ENCODE data around the gene LRRC36. TPM values are rescaled to one million over a fixed set of nuclear protein-coding genes. Genes with fewer than 3 reads are reported as not detected.

LRRC36 gene
- total RNA-seq, 2 experiments from 2014 or later: 0.81 to 0.90 TPM

DNA sequence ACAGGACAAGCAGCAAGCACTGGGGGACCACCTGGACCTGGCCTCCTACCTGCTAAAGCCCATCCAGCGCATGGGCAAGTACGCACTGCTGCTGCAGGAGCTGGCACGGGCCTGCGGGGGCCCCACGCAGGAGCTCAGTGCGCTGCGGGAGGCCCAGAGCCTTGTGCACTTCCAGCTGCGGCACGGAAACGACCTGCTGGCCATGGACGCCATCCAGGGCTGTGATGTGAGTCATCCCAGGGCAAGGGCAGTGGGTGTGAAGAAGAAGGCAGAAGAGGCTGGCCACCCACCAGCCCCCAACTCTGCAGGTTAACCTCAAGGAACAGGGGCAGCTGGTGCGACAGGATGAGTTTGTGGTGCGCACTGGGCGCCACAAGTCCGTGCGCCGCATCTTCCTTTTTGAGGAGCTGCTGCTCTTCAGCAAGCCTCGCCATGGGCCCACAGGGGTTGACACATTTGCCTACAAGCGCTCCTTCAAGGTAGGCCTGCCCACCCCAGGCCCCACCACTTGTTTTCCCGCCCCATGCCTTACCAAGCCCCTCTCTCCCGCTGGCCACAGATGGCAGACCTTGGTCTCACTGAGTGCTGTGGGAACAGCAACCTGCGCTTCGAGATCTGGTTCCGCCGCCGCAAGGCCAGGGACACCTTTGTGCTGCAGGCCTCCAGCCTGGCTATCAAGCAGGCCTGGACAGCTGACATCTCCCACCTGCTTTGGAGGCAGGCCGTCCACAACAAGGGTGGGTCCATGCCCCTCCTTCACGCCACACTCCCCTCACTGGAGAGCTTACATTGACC lies 40.0 kb upstream of the LRRC36 start:
- Mint-ChIP-seq H3K4me3 (no peak overlapping the region), H3K36me3 (ENCODE audit: low read depth) (no peaks in the 10 kb centered on the region), H3K4me1 (ENCODE audit: low read depth) (peaks cover 10% of the 10 kb centered on the region), H3K27me3 (no peaks in the 10 kb centered on the region), H3K27ac (no peak overlapping the region), H3K9me3 (no peaks in the 10 kb centered on the region)
- ChIA-PET CTCF (interaction anchor here (1.6 to 1.9 kb wide), 2 partner anchors 107 to 142 kb away, joined by 5 to 6 read pairs; partner anchors contain the start of gene TPPP3), POLR2A (interaction anchor here (1.3 kb wide), 1 partner anchor 16 kb away, joined by 4 read pairs; no protein-coding TSS in a partner anchor)
- DNase-seq: no peak
- TF ChIP-seq, protein P1, sequence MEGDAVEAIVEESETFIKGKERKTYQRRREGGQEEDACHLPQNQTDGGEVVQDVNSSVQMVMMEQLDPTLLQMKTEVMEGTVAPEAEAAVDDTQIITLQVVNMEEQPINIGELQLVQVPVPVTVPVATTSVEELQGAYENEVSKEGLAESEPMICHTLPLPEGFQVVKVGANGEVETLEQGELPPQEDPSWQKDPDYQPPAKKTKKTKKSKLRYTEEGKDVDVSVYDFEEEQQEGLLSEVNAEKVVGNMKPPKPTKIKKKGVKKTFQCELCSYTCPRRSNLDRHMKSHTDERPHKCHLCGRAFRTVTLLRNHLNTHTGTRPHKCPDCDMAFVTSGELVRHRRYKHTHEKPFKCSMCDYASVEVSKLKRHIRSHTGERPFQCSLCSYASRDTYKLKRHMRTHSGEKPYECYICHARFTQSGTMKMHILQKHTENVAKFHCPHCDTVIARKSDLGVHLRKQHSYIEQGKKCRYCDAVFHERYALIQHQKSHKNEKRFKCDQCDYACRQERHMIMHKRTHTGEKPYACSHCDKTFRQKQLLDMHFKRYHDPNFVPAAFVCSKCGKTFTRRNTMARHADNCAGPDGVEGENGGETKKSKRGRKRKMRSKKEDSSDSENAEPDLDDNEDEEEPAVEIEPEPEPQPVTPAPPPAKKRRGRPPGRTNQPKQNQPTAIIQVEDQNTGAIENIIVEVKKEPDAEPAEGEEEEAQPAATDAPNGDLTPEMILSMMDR (IDR thresholded peaks at IDR 0.05): no peak
- intact Hi-C loops (cut with micrococcal nuclease): no loop called here
- no peak for ATAC-seq

DNA sequence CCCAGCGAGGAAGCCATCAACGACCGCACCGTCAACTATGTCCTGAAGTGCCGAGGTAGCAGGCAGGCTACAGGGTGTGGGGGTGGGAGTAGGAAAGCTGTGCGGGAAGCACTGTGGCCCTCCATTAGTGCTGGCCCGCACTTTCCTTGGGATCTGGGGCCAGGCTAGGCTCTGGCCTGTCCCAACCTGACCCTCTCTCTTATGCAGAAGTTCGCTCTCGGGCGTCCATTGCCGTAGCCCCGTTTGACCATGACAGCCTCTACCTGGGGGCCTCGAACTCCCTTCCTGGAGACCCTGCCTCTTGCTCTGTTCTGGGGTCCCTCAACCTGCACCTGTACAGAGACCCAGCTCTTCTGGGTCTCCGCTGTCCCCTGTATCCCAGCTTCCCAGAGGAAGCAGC lies 38.7 kb upstream of the LRRC36 start:
- H3K9me3 Mint-ChIP-seq: no peaks in the 10 kb centered on the region
- TF ChIP-seq, protein P1 (IDR thresholded peaks at IDR 0.05): no peak
- ATAC-seq (no peak), DNase-seq (no peak)
- no peak overlapping the region for H3K27ac Mint-ChIP-seq
- peaks cover 10% of the 10 kb centered on the region for H3K4me1 Mint-ChIP-seq (ENCODE audit: low read depth)
- ChIA-PET POLR2A (interaction anchor here (0.8 to 2.5 kb wide), 2 partner anchors 9 to 39 kb away, joined by 4 to 8 read pairs; partner anchors contain the start of gene SLC9A5), CTCF (interaction anchor here (0.8 to 1.1 kb wide), 2 partner anchors 24 to 39 kb away, joined by 3 to 4 read pairs; partner anchors contain the start of genes KCTD19 and LRRC36)
- H3K27me3 Mint-ChIP-seq: no peaks in the 10 kb centered on the region
- intact Hi-C loops (cut with micrococcal nuclease): no loop called here
- H3K36me3 Mint-ChIP-seq (ENCODE audit: low read depth): no peaks in the 10 kb centered on the region
- no peak overlapping the region for H3K4me3 Mint-ChIP-seq

DNA sequence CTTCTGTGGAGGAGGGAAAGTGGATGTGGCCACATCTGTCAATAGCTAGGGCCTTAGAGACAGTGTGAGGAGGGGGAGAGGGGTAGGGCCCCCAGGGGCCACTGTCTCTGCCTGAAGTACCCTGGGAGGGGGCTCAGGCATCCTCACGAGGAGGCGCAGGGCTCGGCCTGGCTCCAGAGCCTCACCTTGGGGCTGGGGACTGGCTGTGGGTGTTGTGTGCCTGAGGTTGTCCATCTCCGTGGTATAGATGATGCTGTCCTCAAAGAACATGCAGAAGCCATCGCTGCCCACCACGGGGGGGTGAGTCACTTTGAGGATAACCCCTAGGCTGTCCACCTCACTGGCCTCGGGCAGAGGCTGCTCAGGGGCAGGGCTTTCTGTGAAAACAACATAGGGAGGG lies 35.2 kb upstream of the LRRC36 start:
- Mint-ChIP-seq H3K4me1 (ENCODE audit: low read depth) (peaks cover 10% of the 10 kb centered on the region), H3K4me3 (no peak overlapping the region), H3K9me3 (no peaks in the 10 kb centered on the region), H3K27me3 (no peaks in the 10 kb centered on the region), H3K27ac (no peak overlapping the region), H3K36me3 (ENCODE audit: low read depth) (no peaks in the 10 kb centered on the region)
- POLR2A ChIA-PET: no interaction called here
- intact Hi-C loops (cut with micrococcal nuclease): no loop called here
- DNase-seq (no peak), ATAC-seq (no peak)
- CTCF ChIA-PET: no interaction called here
- TF ChIP-seq, protein P1 (IDR thresholded peaks at IDR 0.05): no peak

DNA sequence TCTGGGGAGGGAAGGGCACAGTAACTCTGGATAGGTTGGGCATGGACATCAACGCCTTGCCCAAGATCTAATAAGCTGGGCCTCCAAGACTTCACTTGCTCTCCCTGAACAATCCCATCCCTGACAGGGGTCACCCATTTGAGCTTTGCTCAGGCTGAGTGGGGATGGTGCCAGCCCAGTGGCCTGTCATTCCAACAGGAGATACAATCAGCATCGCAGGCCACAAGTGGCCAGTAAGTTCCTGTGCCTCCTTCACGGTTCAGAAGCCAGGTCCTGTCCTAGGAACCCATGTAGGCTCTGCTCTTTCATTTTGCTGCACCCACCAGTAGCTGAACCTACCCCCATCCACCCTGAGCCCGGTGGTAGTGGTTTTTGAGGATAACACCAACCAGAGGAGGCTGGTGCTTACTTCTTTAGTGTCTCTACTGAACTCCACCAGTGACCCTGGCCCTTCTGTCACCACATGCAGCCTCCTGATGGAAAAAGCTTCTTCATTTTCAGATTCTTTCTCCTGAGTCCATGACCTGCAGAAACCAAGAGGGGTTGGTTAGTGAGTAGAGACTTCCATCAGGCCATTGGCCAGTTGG lies 32.4 kb upstream of the LRRC36 start:
- H3K36me3 Mint-ChIP-seq (ENCODE audit: low read depth): no peaks in the 10 kb centered on the region
- CTCF ChIA-PET: interaction anchor here (0.9 kb wide), 1 partner anchor 16 kb away, joined by 3 read pairs; no protein-coding TSS in a partner anchor
- no peaks in the 10 kb centered on the region for H3K9me3 Mint-ChIP-seq
- peaks cover 10% of the 10 kb centered on the region for H3K4me1 Mint-ChIP-seq (ENCODE audit: low read depth)
- intact Hi-C loops (cut with micrococcal nuclease): no loop called here
- no peak overlapping the region for H3K4me3 Mint-ChIP-seq
- H3K27ac Mint-ChIP-seq: no peak overlapping the region
- no peak for DNase-seq
- POLR2A ChIA-PET: no interaction called here
- no peaks in the 10 kb centered on the region for H3K27me3 Mint-ChIP-seq
- no peak for ATAC-seq
- TF ChIP-seq, protein P1 (IDR thresholded peaks at IDR 0.05): no peak

DNA sequence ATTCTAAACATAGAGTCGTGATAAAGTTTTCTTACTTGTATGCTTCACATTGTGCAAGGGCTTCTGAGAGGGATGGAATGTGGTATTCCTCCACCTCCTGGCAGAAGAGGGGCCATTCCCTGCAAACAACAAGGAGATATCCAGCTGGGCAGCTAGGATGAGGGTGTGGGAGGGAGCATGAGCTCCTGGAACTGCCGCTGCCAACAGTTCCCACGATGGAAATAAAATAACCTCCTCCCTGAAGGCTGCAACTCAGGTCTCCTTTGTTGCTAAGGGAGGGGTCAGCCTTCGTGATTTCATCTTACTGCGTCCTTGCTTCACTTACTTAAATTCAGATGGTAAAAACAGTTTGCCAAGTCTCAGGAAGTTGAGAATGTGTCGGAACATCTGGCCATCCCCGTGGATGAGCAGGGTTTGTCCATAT lies 31.7 kb upstream of the LRRC36 start:
- CTCF ChIA-PET: interaction anchor here (1.3 kb wide), 1 partner anchor 226 kb away, joined by 3 read pairs; no protein-coding TSS in a partner anchor
- H3K9me3 Mint-ChIP-seq: no peaks in the 10 kb centered on the region
- no peak for ATAC-seq

More for the DNA sequence above, 31.7 kb upstream of the LRRC36 start:
- intact Hi-C loops (cut with micrococcal nuclease): no loop called here
- no peak overlapping the region for H3K4me3 Mint-ChIP-seq
- peaks cover 4% of the 10 kb centered on the region for H3K4me1 Mint-ChIP-seq (ENCODE audit: low read depth)
- TF ChIP-seq, protein P1 (IDR thresholded peaks at IDR 0.05): no peak
- no peak overlapping the region for H3K27ac Mint-ChIP-seq
- no peaks in the 10 kb centered on the region for H3K36me3 Mint-ChIP-seq (ENCODE audit: low read depth)
- DNase-seq: no peak
- POLR2A ChIA-PET: no interaction called here
- H3K27me3 Mint-ChIP-seq: no peaks in the 10 kb centered on the region

All from activated CD8-positive, alpha-beta T cell treated with anti-CD3 and anti-CD28 coated beads for 36 hours (primary cell).